Measurements from ENCODE around the gene MYO7A. TPM values are rescaled to one million over a fixed set of nuclear protein-coding genes. Genes with fewer than 3 reads are reported as not detected.

MYO7A gene
- total RNA-seq, 3 donors from 2014 or later (not counting 1 experiment from before 2014, with no cell fraction given): 0.20 to 1.1 (median 0.68) TPM

GRCh38 chr11:77086521-77087472 is 41.2 kb upstream of the MYO7A start:
- ATAC-seq: no peak
- Mint-ChIP-seq H3K4me1 (peaks cover 16 to 29% of the 10 kb centered on the region in 2 donors), H3K27me3 (ENCODE audit: low read depth in 2 of 2) (no peaks in the 10 kb centered on the region), H3K4me3 (no peak overlapping the region), H3K9me3 (no peaks in the 10 kb centered on the region), H3K36me3 (no peaks in the 10 kb centered on the region), H3K27ac (no peak overlapping the region)
- H3K36me3 ChIP-seq (ENCODE audit: control insufficient read depth, insufficient read depth, low read length): no peaks in the 10 kb centered on the region
- no peak for DNase-seq
- peaks cover 21% of the 10 kb centered on the region for H3K4me1 ChIP-seq (ENCODE audit: control insufficient read depth, insufficient read depth, low read length)
- no peak for TF ChIP-seq CTCF (IDR thresholded peaks at IDR 0.05)
- no peaks in the 10 kb centered on the region for H3K27me3 ChIP-seq (ENCODE audit: control insufficient read depth, insufficient read depth, low read length)
- intact Hi-C loops (cut with micrococcal nuclease): no loop called here
- WGBS (ENCODE audit: insufficient coverage): 86% methylated on average over 22 of the region's 23 CpGs
- no peak overlapping the region for H3K27ac ChIP-seq (ENCODE audit: low read length)
- no peak overlapping the region for H3K4me3 ChIP-seq (ENCODE audit: low read length)
- H3K9me3 ChIP-seq (ENCODE audit: control insufficient read depth, insufficient read depth, low read length): no peaks in the 10 kb centered on the region

GRCh38 chr11:77087723-77088225 is 40.3 kb upstream of the MYO7A start:
- H3K4me1 ChIP-seq (ENCODE audit: control insufficient read depth, insufficient read depth, low read length): peaks cover 11% of the 10 kb centered on the region
- H3K27me3 ChIP-seq (ENCODE audit: control insufficient read depth, insufficient read depth, low read length): no peaks in the 10 kb centered on the region
- H3K9me3 ChIP-seq (ENCODE audit: control insufficient read depth, insufficient read depth, low read length): no peaks in the 10 kb centered on the region
- no peak overlapping the region for H3K27ac ChIP-seq (ENCODE audit: low read length)
- Mint-ChIP-seq H3K9me3 (no peaks in the 10 kb centered on the region), H3K27me3 (ENCODE audit: low read depth in 2 of 2) (no peaks in the 10 kb centered on the region), H3K36me3 (no peaks in the 10 kb centered on the region), H3K4me1 (peaks cover 7 to 19% of the 10 kb centered on the region in 2 donors), H3K4me3 (no peak overlapping the region), H3K27ac (no peak overlapping the region)
- intact Hi-C loops (cut with micrococcal nuclease): no loop called here
- H3K4me3 ChIP-seq (ENCODE audit: low read length): no peak overlapping the region
- DNase-seq: no peak
- no peaks in the 10 kb centered on the region for H3K36me3 ChIP-seq (ENCODE audit: control insufficient read depth, insufficient read depth, low read length)
- no peak for TF ChIP-seq CTCF (IDR thresholded peaks at IDR 0.05)
- no peak for ATAC-seq
- 93% methylated on average over 9 of the region's 9 CpGs for WGBS (ENCODE audit: insufficient coverage)

GRCh38 chr11:77088236-77089003 is 39.6 kb upstream of the MYO7A start:
- Mint-ChIP-seq H3K9me3 (no peaks in the 10 kb centered on the region), H3K4me1 (peaks cover 5 to 13% of the 10 kb centered on the region in 2 donors), H3K27ac (no peak overlapping the region), H3K27me3 (ENCODE audit: low read depth in 2 of 2) (no peaks in the 10 kb centered on the region), H3K4me3 (no peak overlapping the region), H3K36me3 (no peaks in the 10 kb centered on the region)
- ATAC-seq: no peak
- H3K27ac ChIP-seq (ENCODE audit: low read length): no peak overlapping the region
- intact Hi-C loops (cut with micrococcal nuclease): no loop called here
- no peaks in the 10 kb centered on the region for H3K27me3 ChIP-seq (ENCODE audit: control insufficient read depth, insufficient read depth, low read length)
- no peak for DNase-seq
- peaks cover 4% of the 10 kb centered on the region for H3K4me1 ChIP-seq (ENCODE audit: control insufficient read depth, insufficient read depth, low read length)
- H3K4me3 ChIP-seq (ENCODE audit: low read length): no peak overlapping the region
- H3K36me3 ChIP-seq (ENCODE audit: control insufficient read depth, insufficient read depth, low read length): no peaks in the 10 kb centered on the region
- WGBS (ENCODE audit: insufficient coverage): 79% methylated on average over 11 of the region's 11 CpGs
- TF ChIP-seq CTCF (IDR thresholded peaks at IDR 0.05): no peak
- H3K9me3 ChIP-seq (ENCODE audit: control insufficient read depth, insufficient read depth, low read length): no peaks in the 10 kb centered on the region
